GM12873 (cell line): ENCODE measurements around the gene TBC1D2.

ENCODE experiments used
- CTCF ChIP-seq: IDR thresholded peaks from 2 replicates; pipeline ENCODE4 v1.5.1; 2012; ENCODE audit warnings: low read depth, mild to moderate bottlenecking, moderate library complexity, low read length, control low read depth; ENCODE audit not compliant: insufficient read depth; ENCODE audit errors: missing control alignments

Gene TBC1D2

DNA sequence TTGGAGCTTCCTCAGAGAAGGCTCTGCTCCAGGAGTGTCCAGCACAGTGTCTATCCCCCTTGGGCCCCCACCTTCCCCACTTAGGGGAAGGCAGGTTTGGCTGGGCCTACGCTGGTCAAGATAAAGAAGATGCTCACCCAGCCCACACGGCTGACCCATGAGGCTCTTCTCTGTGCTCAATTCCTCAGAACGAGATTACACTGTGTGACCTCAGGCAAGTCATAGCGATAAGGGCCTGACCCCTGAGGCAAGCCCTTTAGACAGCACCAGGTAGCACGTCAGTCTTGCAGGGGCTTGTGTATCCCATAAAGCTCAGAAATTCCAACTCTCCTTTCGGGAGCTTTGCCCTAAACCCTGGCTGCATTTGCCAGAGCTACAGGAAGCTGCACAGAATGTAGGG, 95.7 kb downstream of the TBC1D2 start:
- TF ChIP-seq CTCF, result no peak

DNA sequence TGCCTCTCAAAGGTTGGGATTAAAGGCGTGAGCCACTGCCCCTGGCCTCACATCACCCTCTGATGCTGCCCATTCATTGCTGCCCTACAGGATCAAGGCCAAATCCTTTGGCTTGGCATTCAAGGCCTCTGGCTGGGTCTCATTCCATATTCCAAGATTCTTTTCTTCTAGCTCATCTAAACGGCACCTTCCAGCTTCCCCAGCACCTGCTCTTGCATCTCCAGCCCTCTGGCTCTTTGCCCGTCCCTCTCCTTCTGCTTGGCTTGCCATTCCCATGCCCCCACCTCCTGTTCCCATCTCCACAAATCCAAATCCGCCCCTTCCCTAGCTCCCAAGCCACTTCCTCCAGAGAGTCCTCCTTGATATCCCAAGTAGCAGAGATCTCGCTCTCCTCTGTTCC, 96.1 kb downstream of the TBC1D2 start:
- TF ChIP-seq CTCF, result no peak

DNA sequence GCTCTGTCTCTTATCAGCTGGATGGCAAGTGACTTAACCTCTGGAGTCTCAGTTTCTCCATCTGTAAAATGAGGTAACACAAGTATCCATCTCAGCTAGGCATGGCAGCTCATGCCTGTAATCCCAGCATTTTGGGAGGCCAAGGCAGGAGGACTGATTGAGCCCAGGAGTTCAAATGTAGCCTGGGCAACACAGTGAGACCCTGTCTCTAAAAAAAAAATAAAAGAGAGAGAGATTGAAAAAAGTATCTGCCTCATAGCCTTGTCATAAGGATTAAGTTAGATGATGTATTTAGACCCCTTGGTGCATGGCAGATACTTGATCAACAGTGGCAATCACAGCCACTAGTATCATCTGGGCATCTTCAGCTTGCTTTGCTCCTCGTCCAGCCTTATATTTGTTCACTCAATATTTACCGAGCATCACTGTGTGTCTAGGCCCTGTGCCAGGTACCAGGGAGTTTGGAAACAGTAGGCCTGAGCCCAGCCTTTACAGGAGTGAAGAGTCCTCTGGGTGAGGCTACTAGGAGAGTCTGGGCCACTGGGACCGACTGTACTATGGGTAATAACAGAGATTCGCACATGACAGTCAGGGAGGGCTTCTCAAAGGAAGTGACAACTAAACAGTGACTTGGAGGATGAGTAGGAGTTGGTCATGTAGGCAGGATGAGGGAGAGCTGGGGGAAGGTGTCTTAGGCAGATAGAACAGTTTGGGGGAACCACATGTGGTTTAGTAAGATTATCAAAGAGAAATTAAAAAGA, 97.2 kb downstream of the TBC1D2 start:
- no peak for TF ChIP-seq CTCF

DNA sequence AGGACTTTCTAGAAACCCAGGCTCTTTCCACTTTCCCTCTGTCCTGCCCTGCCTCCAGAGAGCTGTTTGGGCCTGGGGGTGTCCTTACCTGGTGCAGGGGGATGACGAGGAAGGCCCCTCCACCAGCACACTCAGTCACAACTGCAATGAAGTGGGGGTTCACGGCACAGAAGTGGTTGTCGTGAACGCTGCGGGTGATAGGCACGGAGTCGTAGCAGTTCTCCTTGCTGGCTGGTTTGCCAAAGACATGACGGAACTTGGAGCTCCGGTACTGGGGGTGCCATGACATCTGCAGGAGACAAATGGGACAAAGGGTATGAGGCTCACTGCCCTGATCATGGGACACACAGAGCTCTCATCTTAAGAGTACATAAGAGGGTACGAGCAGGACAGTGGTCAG, 98.1 kb downstream of the TBC1D2 start:
- no peak for TF ChIP-seq CTCF

- no peak for TF ChIP-seq CTCF
Measured at GRCh38 chr9:98154678-98155077, 100.8 kb downstream of the TBC1D2 start.

GRCh38 chr9:98152526-98152925, 102.9 kb downstream of the TBC1D2 start:
- no peak for TF ChIP-seq CTCF

DNA sequence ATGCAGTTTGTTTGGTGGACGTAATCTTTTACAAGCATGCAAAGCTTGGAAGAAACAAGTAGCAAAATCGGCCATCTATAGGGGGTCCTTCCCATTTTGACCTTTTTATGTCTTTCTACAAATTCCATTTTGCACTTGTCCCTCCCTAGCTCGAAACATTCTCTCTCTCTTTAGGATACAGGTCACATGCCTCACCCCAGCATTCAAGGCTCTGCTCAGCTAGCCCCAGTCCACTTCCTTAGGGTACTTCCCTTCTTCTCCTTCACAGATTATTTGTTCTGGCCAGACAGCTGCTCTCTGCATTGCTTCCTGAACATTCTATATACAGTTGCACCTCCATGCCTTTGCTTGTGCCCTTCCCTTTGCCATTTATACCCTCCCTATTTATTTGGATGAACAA, 104.7 kb downstream of the TBC1D2 start:
- TF ChIP-seq CTCF, result no peak
